ENCODE data around the gene CFAP74. TPM values are rescaled to one million over a fixed set of nuclear protein-coding genes. Genes with fewer than 3 reads are reported as not detected.

CFAP74 gene
- total RNA-seq, 1 experiment from 2014 or later: 0.28 TPM

GRCh38 chr1:2041305-2041704 is 37.7 kb upstream of the CFAP74 start:
- TF ChIP-seq CTCF (conservative IDR thresholded peaks at IDR 0.05): no peak
- no peak overlapping the region for H3K4me3 Mint-ChIP-seq

More at GRCh38 chr1:2041305-2041704, 37.7 kb upstream of the CFAP74 start:
- no peak overlapping the region for H3K27ac Mint-ChIP-seq
- Histone ChIP-seq H3K4me2 (ENCODE audit: insufficient read depth, insufficient read length, low read length) (no peak overlapping the region), H3K9me3 (ENCODE audit: control insufficient read depth, low read depth, low read length) (no peaks in the 10 kb centered on the region), H3K79me1 (ENCODE audit: insufficient read depth, low read depth, low read length, poor library complexity, severe bottlenecking) (no peaks in the 10 kb centered on the region), H2BK5ac (ENCODE audit: insufficient read length, low read length) (no peak overlapping the region), H3T11ph (ENCODE audit: low read length) (no peak overlapping the region), H2BK12ac (ENCODE audit: insufficient read length, low read depth, low read length) (no peak overlapping the region), H4K5ac (ENCODE audit: insufficient read length, low read depth, low read length) (no peak overlapping the region), H3K27me3 (ENCODE audit: insufficient read depth, low read length) (no peaks in the 10 kb centered on the region), H2AK5ac (ENCODE audit: insufficient read length, low read length) (no peak overlapping the region), H2BK15ac (ENCODE audit: low read depth, low read length) (no peak overlapping the region), H3K14ac (ENCODE audit: insufficient read depth, low read length) (no peak overlapping the region), H3K4ac (ENCODE audit: low read depth, low read length) (no peak overlapping the region), H3K23me2 (ENCODE audit: insufficient read length, low read depth, low read length, poor library complexity, severe bottlenecking) (no peaks in the 10 kb centered on the region), H2BK20ac (ENCODE audit: low read depth, low read length, poor library complexity, severe bottlenecking) (no peak overlapping the region), H3K27ac (ENCODE audit: insufficient read length, low read depth, low read length) (no peak overlapping the region), H3K18ac (ENCODE audit: insufficient read length, low read depth, low read length) (no peak overlapping the region), H4K20me1 (ENCODE audit: control insufficient read depth, insufficient read depth, insufficient read length) (no peaks in the 10 kb centered on the region), H4K8ac (replicated peaks; ENCODE audit: insufficient read length, low read depth, low read length) (no peak overlapping the region), H3K4me1 (ENCODE audit: insufficient read depth, low read length) (no peaks in the 10 kb centered on the region), H3K23ac (ENCODE audit: insufficient read length, low read depth, low read length) (no peak overlapping the region), H2AFZ (ENCODE audit: low read length) (no peak overlapping the region), H3K56ac (ENCODE audit: insufficient read length, low read depth, low read length) (no peak overlapping the region), H4K91ac (ENCODE audit: insufficient read length, low read depth, low read length) (no peak overlapping the region), H3K9ac (ENCODE audit: extremely low read depth, insufficient read length, low read length) (no peak overlapping the region), H2BK120ac (ENCODE audit: low read depth, low read length, poor library complexity, severe bottlenecking) (no peak overlapping the region), H3K79me2 (ENCODE audit: insufficient read depth, low read length) (no peaks in the 10 kb centered on the region)
- H3K27me3 Mint-ChIP-seq (ENCODE audit: low read depth): peaks cover 12% of the 10 kb centered on the region
- no peak for DNase-seq
- H3K9me3 Mint-ChIP-seq: peaks cover 0 to 3% of the 10 kb centered on the region in 2 experiments; a peak in 2 of 5 replicates
- peaks cover 0 to 10% of the 10 kb centered on the region in 2 experiments; a peak in 2 of 4 replicates for H3K4me1 Mint-ChIP-seq
- no peaks in the 10 kb centered on the region for H3K36me3 Mint-ChIP-seq (ENCODE audit: insufficient read depth in 1 of 3, low read depth in 3 of 3)
- WGBS (ENCODE audit: extremely low coverage, insufficient read length, low lambda C conversion rate): no CpG with 5 or more reads among the region's 15 CpGs
